CD4-positive, alpha-beta T cell treated with Interleukin-17A for 1 hour (primary cell): Measurements from ENCODE around the gene CST9L.
"Not testable (repeated sequence)": the region's sequence is repeated elsewhere in the genome, so short reads cannot be mapped to it uniquely, and the experiment has no call there.

Experiments
- DNase-seq: peaks from one replicate; pipeline ENCODE4 v3.0.0-alpha.2; 2020

The CST9L gene

DNA sequence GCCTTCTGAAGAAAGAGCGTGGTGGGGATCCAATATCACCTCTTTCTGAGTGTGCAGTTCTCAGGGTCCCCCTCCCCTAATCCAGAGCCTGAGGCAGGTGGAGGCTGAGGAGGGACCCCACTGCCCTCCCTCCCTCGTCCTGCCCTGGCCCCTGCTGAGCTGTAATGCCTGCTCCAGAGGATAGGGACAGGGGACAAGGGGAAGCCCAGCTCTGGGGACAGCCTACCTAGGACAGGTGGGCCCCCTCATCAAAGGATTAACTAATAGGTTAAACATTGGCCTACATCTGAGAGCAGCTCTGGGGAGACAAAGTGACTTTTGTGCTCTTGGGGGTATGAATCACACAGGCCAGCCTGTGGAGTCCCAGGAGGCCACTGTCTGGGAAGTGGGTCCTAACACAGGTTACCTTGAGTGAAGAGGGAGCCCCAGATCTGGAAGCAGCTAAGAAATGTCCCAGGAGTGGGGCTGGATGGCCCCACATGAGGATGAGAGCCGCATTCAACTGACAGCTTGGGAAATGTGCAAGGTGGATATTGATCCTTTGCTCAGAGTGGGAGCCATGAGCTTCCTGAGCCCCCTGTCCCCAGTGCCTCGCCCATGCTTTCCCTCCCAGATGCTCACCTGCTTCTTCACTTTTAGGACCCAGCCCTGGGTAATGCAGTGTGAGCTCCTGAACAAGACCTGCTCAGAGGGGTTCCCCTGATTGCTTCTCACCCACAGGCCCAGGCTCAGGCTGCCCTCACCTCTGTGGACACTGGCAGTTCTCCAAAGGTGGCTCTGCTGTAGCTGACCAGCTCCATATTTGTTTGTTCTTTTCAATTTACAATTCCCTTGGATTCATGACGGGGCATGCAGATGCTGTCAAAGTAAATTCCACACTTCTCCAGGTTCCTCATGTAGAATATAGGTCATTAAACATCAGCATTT is 17.8 kb upstream of the CST9L start:
- DNase-seq = no peak

GRCh38 chr20:23585449-23585807 is 17.1 kb upstream of the CST9L start:
- DNase-seq = no peak

GRCh38 chr20:23584434-23585199 is 16.3 kb upstream of the CST9L start:
- no peak for DNase-seq

DNA sequence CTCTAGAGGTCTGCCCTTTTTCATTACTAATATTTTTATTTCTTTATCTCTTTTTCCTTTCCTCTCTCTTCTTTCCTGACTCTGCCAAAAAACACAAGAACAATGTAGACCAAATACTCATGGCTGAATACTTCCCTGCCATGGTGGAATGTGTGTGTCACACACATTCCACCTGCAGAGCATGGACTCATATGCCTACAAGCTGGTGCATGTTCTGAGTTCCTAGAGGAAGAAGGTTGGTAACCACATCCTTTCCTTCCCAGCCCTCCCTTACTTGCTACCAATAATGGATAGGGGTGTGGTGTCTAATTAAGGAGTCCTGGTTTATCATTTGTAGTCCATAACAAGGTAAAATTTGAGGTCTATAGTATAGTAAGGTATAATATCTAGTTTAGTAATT is 15.2 kb upstream of the CST9L start:
- DNase-seq = no peak

DNA sequence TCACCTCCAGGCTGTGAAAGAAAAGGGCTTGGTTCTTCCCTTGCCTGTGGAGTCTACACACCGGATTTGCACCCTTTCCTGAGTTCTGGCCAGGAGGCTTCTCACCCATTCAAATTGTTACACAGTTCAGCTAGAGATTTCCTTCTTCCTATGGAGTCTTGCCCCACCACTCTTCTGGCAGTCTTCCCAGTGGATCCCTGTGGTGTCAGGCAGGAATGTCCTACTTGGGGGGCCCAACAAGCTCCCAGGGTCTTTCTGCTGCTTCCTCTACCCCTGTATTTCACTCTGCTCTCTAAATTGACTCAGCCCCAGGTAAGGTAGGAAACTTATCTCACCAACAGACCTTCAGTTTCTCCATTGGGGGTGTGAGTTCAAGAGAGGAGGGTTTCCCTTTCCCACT is 14.0 kb upstream of the CST9L start:
- no peak for DNase-seq

- not testable (repeated sequence) for DNase-seq
Observed at GRCh38 chr20:23581833-23582232, 13.5 kb upstream of the CST9L start.

DNA sequence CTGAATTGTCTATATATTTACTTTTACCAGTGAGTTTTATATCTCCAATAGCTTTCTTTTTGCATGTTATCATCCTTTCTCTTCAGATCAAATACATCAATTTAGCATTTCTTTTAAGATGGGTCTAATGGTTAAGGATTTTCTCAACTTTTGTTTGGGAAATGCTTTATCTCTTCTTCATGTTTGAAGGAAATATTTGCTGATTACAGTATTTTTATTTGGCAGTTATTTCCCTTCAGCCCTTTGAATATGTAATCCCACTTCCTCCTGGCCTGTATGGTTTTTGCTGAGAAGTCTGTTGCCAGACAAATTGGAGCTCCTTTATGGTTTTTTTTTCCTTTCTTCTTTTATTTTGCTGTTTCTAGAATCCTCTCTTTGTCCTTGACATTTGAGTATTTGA is 6.7 kb upstream of the CST9L start:
- no peak for DNase-seq

DNA sequence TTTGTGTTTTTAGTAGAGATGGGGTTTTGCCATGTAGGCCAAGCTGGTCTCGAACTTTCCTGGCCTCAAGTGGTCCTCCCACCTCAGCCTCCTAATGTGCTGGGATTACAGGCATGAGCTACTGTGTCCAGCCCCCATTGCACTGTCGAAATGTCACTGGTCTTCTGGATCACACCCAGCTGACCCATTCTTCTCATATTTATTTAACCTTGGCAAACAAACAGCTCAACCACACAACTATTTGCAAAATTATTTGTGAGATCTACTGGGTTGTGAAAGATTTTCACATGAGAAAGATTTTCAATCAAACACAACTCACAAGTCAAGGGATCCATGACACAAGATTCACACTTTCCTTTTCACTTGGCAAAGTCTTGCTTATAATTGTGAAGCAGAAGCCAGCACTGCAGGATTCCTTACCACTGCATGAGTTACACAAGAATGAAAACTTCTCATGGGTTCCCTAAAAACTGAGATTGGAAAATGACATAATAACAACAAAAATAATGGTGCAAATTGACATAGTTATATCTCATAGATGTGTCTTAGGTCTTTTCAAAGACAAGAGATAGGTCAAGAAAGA is 2.0 kb upstream of the CST9L start:
- no peak for DNase-seq

DNA sequence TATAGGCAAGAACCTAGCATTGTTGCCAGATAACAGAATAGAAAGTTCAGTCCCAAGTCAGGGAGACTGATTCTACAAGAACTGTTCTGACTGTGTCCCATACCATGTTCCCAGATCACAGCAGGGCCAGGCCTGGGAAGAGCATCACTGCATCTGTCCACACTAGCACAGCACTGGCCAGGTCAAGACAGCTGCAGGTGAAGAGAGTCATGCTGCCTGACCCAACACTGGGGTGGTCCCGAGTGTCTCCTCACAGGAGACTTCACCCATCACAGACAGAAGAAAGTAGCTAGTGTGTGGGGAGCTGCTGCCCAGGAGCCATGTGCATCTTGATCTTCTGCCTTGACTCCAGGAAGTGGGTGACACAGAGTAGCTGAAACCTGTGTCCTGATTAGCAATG is 1.3 kb upstream of the CST9L start:
- DNase-seq = no peak

GRCh38 chr20:23568971-23569330 is 667 bp upstream of the CST9L start:
- no peak for DNase-seq

DNA sequence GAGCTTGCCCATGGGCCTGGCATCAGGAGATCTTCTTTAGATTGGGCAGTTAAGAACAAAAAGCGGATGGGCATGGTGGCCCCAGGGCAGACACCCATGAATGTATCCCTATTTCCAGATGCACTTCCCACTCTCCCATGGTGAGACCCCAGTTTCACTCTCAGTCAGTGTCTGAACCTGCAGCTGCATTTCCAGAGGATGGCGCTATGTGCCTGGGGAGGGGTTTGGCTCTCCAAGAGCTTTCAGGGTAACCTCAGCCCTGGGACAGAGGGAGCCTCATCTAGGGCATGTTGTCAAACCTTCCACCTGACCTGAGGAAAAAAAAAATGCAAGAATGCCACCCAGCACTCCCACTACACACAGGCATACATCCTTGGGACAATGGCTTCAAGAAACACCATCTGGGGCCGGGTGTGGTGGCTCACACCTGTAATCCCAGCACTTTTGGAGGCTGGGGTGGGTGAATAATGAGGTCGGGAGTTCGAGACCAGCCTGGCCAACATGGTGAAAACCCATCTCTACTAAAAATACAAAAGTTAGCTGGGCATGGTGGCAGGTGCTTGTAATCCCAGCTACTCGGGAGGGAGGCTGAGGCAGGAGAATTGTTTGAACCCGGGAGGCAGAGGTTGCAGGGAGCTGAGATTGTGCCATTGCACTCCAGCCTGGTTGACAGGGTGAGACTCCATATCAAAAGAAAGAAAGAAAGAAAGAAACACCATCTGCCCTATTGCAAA is 1.9 kb downstream of the CST9L start:
- no peak for DNase-seq

DNA sequence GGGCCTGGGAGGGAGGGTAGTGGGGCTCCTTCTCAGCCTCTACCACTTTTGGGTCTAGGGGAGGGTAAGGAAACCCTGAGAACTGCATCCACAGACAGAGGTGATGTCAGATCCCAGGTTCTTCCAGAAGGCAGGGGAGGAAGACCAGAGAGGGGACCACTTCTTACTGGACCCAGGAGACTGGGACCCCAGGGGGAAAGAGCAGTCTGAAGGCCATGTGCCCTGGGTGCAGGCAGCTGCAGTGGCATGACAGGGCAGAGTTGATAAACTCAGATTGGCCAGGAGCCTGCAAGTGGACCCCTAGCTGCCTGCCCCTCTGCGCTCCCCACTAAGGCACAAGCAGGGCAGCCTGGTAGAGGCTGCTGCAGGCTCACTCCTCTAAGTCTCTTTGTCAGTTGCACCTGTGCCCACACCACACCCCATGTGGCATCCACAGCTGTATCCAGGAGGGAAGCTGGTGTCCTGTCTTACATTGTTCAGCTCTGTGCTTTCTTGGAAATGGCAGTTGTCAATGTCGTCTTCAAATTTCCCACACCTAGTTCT is 2.7 kb downstream of the CST9L start:
- DNase-seq = no peak

DNA sequence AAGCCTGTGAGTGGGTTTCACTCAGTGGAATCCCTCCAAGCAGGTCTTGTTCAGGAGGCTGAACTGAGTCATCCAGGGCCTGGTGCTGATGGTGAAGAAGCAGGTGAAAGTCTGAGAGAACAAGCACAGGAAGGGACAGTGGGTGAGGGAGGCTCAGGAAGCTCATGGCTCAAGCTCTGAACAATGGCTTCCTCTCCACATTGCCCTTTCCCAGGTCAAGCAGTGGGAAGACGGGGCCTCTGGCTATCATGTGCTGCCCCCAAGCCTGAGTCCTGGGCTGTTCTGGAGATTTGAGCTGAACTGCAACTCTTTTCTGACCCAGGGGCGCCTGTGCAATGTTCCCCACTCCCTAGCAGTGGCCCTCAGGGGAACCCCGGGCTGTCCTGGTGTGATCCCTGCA is 3.4 kb downstream of the CST9L start:
- DNase-seq = no peak

DNA sequence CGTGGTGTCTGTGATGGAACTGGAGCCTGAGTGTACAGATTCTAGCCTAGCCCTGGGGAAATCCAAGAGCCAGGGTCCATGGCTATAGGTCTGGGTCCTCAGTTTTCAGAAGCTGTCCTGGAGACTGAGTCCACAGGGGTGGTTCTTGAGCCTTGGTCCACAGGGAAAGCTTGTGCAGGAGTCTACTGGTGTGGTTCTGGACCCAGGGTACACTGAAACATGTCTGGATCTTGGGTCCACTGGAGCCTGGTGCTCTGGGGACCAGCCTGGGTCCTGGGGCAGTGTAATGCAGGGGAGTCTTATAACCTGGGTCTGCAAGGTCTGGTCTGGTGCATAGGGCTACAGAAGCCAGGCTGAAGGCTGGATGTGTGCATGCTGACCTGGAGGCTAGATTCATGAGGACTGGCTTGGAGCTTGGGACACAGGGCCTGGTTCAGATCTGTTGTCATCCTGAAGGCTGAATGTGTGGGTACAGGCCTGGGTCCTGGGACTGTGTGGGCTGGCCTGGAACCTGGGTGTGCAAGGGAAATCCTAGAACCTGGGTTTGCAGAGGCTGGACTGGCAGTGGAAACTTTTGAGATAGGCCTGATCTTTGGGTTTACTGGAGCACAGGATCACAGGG is 5.5 kb downstream of the CST9L start:
- no peak for DNase-seq

DNA sequence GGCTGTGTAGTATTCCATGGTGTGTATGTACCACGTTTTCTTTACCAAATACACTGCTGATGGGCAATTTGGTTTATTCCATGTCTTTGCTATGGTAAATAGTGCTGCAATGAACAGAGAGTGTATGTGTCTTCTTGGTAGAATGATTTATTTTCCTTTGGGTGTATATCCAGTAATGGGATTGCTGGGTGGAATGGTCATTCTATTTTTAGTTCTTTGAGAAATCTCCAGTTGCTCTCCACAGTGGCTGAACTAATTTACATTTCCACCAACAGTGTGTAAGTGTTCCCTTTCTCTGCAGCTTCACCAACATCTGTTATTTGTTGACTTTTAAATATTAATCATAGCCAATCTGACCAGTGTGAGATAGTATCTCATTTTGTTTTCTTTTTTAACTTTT is 13.9 kb downstream of the CST9L start:
- no peak for DNase-seq

DNA sequence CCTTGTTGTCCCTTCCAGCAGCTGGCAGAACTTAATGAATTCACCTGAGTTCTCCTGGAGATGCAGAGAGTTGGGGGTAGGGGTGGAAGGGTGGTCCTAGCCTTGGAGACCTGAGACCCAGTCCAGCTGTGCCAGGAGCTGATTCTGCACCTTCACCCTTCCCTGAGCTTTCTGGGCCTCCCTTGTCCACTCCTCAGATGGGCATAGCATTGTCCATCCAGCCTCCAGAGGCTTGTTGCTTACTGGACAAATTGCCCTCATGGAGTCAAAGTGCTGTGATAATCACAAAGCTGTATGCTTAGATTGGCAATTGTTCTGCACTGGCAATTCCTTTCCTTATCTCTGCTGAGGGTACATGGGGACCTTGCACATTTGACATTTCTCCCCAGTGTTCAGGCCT is 16.5 kb downstream of the CST9L start:
- DNase-seq = no peak

DNA sequence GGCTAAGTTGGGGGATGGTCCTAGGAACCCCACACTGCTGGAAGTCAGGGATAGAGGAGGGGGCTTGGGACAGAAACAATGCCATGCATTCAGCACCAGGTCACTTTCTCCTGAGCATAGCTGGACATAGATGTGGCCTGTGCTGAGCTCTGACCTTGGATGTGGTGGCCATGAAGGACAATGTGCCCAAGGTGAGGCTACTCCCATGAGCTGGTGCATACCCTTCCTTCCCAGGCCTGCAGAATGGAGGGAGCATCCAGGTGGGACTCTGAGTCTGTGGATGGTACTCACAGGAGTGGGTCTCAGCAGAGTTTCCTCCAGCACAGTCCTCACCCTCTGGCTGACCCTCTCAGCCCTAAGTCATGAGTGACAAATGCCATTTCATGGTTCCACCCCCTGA is 16.9 kb downstream of the CST9L start:
- no peak for DNase-seq

DNA sequence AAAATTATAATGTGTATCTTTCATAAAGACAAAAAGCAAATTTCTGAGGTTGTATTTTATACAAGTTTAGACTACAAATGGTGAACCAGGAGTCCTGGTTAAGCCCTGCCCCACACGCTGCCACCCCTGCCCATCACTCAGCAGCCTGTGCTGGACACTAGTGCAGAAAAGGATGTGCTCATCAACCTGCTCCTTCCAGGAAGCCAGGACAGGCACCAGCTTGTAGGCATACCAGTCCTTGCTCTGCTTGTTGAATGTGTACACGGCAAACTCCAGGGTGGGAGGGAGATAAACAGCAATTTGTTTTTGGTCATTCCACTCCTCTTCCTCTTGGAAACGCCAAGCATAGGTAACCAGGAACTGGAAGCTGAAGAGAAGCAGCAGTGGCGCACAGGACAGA is 18.1 kb downstream of the CST9L start:
- DNase-seq = no peak

GRCh38 chr20:23548408-23548807 is 19.9 kb downstream of the CST9L start:
- no peak for DNase-seq

GRCh38 chr20:23547613-23548012 is 20.7 kb downstream of the CST9L start:
- DNase-seq = no peak

DNA sequence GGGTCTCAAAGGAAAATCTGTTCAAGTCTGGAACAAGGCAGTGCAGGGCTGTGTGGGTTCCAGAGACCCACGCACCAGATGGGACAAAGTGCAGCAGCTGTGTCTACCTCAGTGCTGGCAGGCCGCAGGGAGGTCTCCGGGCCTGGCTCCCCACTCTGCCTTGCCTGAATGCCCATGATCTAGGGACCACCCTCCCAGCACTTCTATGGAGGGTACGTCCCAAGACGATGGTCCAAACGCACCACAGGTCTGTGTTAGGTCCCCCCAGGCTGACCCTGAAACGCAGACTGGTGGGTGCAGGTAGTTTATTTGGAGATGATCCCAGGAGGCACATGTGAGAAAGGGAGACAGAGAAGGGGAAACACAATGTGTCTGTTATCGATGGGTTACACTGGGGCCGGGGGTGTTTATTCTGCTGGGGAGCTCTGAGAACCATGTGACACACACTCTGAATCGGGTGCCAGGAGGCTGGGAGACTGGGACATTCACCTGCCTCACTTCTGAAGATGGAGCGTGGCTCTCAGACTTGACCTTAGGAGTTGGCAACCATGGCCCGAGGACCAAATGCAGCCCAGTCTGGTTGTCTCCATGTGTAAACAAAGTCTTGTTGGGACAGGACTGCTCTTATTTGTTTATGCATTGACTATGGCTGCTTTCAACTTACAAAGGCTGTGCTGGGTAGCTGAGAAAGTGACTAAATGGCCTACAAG is 21.7 kb downstream of the CST9L start:
- DNase-seq = no peak

DNA sequence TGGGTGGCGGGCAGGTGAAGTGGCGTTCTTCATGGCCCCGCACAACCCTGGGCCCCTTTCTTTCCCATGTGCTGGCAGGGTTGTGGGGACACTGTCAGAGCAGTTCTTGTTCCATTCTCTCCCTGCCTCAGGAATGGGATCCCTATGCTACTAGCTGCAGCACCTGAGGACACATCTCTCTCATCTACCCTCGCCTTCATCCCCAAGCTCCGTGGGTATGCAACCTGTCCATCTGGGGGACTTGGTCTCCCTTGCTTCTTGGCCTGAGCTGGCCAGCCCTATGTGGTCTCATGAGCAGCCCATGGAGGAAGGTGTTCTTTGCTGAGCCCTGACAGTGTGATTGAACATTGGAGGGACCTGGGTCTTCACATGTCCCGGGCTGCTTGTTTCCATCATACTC is 24.2 kb downstream of the CST9L start:
- no peak for DNase-seq
